D721Med (cell line): Measurements from ENCODE around the gene LANCL1.

ENCODE experiments used
- DNase-seq: peaks from one replicate; pipeline ENCODE4 v3.0.0; 2011; ENCODE audit warnings: low spot score; ENCODE audit not compliant: insufficient read length
- FAIRE-seq: peaks from 2 replicates; lab custom pipeline; 2011; peaks lifted over from hg19 to GRCh38; lab: Jason Lieb, UNC
- CTCF ChIP-seq: IDR thresholded peaks from 2 replicates; pipeline ENCODE4 v1.5.1; 2012; ENCODE audit warnings: mild to moderate bottlenecking, control low read depth; ENCODE audit not compliant: insufficient read depth; ENCODE audit errors: missing control alignments

The LANCL1 gene

GRCh38 chr2:210480079-210480478 is 3.5 kb upstream of the LANCL1 start:
- DNase-seq (no peak), FAIRE-seq (no peak)
- no peak for TF ChIP-seq CTCF

GRCh38 chr2:210478661-210479060 is 2.1 kb upstream of the LANCL1 start:
- FAIRE-seq (no peak), DNase-seq (no peak)
- no peak for TF ChIP-seq CTCF

- no peak for DNase-seq
- TF ChIP-seq CTCF, result no peak
- no peak for FAIRE-seq
Observed at GRCh38 chr2:210477496-210477895, 937 bp upstream of the LANCL1 start.

- DNase-seq (no peak), FAIRE-seq (no peak)
- TF ChIP-seq CTCF, result no peak
Observed at GRCh38 chr2:210475706-210476105, 853 bp downstream of the LANCL1 start.

GRCh38 chr2:210474776-210475175 is 1.8 kb downstream of the LANCL1 start:
- DNase-seq (no peak), FAIRE-seq (no peak)

DNA sequence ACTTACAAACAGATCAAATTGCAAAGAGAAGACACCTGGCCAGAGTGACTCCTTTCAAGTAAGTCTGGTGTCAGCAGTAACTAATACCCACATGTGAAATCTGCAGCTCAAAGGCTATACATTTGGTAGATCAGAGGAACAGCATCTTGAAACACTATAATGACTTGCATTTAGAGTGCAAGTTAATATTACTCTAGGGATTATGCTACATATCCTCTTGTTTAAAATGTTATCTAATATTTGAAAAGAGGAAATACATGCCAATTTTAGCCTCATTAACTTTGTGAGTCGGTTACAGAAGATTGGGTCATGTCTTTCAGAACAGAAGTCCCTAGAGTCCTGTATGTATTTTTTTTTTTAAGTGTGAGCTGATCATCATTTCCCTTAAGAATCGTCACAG is 15.2 kb downstream of the LANCL1 start:
- TF ChIP-seq CTCF, result no peak
- no peak for DNase-seq
- FAIRE-seq, result no peak

More at GRCh38 chr2:210474776-210475175, 1.8 kb downstream of the LANCL1 start:
- TF ChIP-seq CTCF, result no peak

DNA sequence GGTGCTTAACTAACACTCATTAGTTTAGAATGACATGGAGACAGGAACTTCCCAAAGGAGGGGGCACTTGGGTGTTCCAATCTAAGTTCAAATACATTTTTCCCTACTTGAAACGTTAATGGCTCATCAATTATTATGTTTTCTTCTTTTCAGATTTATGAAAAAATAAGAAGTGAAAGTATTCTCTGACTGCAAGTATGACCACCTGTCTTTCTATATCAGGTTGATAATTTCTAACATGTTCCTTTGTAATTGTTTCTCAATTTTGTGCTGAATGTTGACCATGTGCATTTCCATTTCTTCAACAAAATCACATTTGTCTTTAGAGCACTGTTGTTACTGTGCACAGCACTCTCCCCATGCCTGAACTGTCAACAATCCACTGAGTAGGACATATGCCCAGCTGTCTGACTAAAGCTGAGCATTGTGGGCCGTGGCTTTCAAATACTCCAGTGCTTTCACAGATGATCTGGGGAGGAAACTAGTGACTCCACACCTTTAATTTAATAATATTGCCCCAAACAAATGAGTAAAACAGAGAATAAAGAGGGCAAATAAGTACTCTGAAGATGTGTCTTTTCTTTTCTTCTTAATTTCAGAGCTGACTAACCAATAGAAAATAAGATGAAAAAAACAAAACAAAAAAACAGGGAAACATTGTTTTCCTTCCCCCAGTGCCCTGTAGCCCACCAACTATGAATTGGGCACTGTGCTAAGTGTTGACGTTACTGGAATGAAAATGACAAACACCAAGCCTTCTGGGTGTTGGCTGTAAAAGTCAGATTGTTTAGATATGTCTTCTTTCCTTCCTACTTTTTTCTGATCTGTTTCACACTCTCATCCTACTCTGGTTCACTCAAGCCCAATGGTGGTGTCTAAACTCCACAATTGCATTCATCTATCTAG is 16.0 kb downstream of the LANCL1 start:
- FAIRE-seq (no peak), DNase-seq (no peak)
- no peak for TF ChIP-seq CTCF
